ENCODE data around the gene COL8A2. TPM values are rescaled to one million over a fixed set of nuclear protein-coding genes. Genes with fewer than 3 reads are reported as not detected.
A peak's percentile ranks its signal among the peaks of the same experiment; 100 is the strongest.

The COL8A2 gene
- total RNA-seq, 4 donors from 2014 or later = 0.61 to 1.6 (median 0.81) TPM

- no peaks in the 10 kb centered on the region for H3K27me3 ChIP-seq
- H3K4me3 ChIP-seq = no peak overlapping the region
- peaks cover 0 to 34% of the 10 kb centered on the region in 2 donors for H3K36me3 ChIP-seq
- H3K27ac ChIP-seq = peak overlapping the region in 2 of 4 donors; percentile 6 to 44
- H3K4me1 ChIP-seq = peaks cover 27 to 49% of the 10 kb centered on the region in 2 donors
- H3K9me3 ChIP-seq = no peaks in the 10 kb centered on the region
- ATAC-seq = no peak
- intact Hi-C loops (cut with DNase I; ENCODE audit: low total_unique reads) (no loop called here), in situ Hi-C loops (cut with MboI; ENCODE audit: low sequenced_read_pairs in 4 of 4) (loop anchor here in 1 of 4 donors (10.0 kb wide), 1 partner anchor 47 kb away; no protein-coding TSS in a partner anchor)
- TF ChIP-seq POLR2A (IDR thresholded peaks at IDR 0.05) = no peak
- TF ChIP-seq CTCF (IDR thresholded peaks at IDR 0.05 in 4 of 5, conservative IDR thresholded peaks at IDR 0.05 in 1 of 5) = no peak
- DNase-seq = no peak
Observed at GRCh38 chr1:36142121-36142520, 17.1 kb upstream of the COL8A2 start.

GRCh38 chr1:36139521-36139920 lies 14.5 kb upstream of the COL8A2 start:
- no peak for DNase-seq
- ATAC-seq = no peak
- in situ Hi-C loops (cut with MboI; ENCODE audit: low sequenced_read_pairs in 4 of 4) = no loop called here
- peaks cover 32 to 65% of the 10 kb centered on the region in 2 donors for H3K4me1 ChIP-seq
- peaks cover 0 to 36% of the 10 kb centered on the region in 2 donors for H3K36me3 ChIP-seq
- intact Hi-C loops (cut with DNase I; ENCODE audit: low total_unique reads) = no loop called here
- peak overlapping the region in 2 of 4 donors; percentile 1 to 5 for H3K27ac ChIP-seq
- no peak for TF ChIP-seq POLR2A (IDR thresholded peaks at IDR 0.05)
- no peak for TF ChIP-seq CTCF (IDR thresholded peaks at IDR 0.05 in 4 of 5, conservative IDR thresholded peaks at IDR 0.05 in 1 of 5)
- H3K4me3 ChIP-seq = no peak overlapping the region
- no peaks in the 10 kb centered on the region for H3K9me3 ChIP-seq
- H3K27me3 ChIP-seq = no peaks in the 10 kb centered on the region

- in situ Hi-C loops (cut with MboI; ENCODE audit: low sequenced_read_pairs in 4 of 4) (no loop called here), intact Hi-C loops (cut with DNase I; ENCODE audit: low total_unique reads) (no loop called here)
- Histone ChIP-seq H3K9me3 (no peaks in the 10 kb centered on the region), H3K27me3 (no peaks in the 10 kb centered on the region), H3K27ac (peak overlapping the region in 1 of 4 donors; percentile 15), H3K4me3 (no peak overlapping the region), H3K4me1 (peaks cover 28 to 58% of the 10 kb centered on the region in 2 donors), H3K36me3 (peaks cover 0 to 36% of the 10 kb centered on the region in 2 donors)
- ATAC-seq (no peak), DNase-seq (no peak)
- TF ChIP-seq POLR2A (IDR thresholded peaks at IDR 0.05) = no peak
- no peak for TF ChIP-seq CTCF (IDR thresholded peaks at IDR 0.05 in 4 of 5, conservative IDR thresholded peaks at IDR 0.05 in 1 of 5)
Observed at GRCh38 chr1:36137776-36138175, 12.8 kb upstream of the COL8A2 start.

GRCh38 chr1:36137226-36137625 lies 12.2 kb upstream of the COL8A2 start:
- DNase-seq = no peak
- peak in 1 of 2 donors; percentile 12 for ATAC-seq

More at GRCh38 chr1:36137226-36137625, 12.2 kb upstream of the COL8A2 start:
- peaks cover 25 to 52% of the 10 kb centered on the region in 2 donors for H3K4me1 ChIP-seq
- intact Hi-C loops (cut with DNase I; ENCODE audit: low total_unique reads) = no loop called here
- peaks cover 0 to 36% of the 10 kb centered on the region in 2 donors for H3K36me3 ChIP-seq
- no peaks in the 10 kb centered on the region for H3K27me3 ChIP-seq
- no peaks in the 10 kb centered on the region for H3K9me3 ChIP-seq
- TF ChIP-seq POLR2A (IDR thresholded peaks at IDR 0.05) = no peak
- TF ChIP-seq CTCF (IDR thresholded peaks at IDR 0.05 in 4 of 5, conservative IDR thresholded peaks at IDR 0.05 in 1 of 5) = no peak
- no peak overlapping the region for H3K4me3 ChIP-seq
- peak overlapping the region; percentile 43 to 74 (median 64) for H3K27ac ChIP-seq
- in situ Hi-C loops (cut with MboI; ENCODE audit: low sequenced_read_pairs in 4 of 4) = no loop called here
